Mucosa of rectum (tissue), 2 donors: ENCODE measurements around the gene TNFRSF19.

Experiments used
- H3K27ac ChIP-seq, 2 donors: one replicate each; pipeline ENCODE4 v1.7.0; 2013; ENCODE audit warnings: inconsistent platforms in 2 of 2, low read depth in 2 of 2, low read length in 2 of 2
- H3K27me3 ChIP-seq, 2 donors: one replicate each; pipeline ENCODE4 v1.7.0; 2013; ENCODE audit warnings: low read length in 2 of 2; ENCODE audit not compliant: control insufficient read depth in 2 of 2, insufficient read depth in 2 of 2
- H3K36me3 ChIP-seq, 2 donors: one replicate each; pipeline ENCODE4 v1.7.0; 2013; ENCODE audit warnings: low read length in 2 of 2; ENCODE audit not compliant: control insufficient read depth in 2 of 2, insufficient read depth in 2 of 2
- H3K4me1 ChIP-seq, 2 donors: one replicate each; pipeline ENCODE4 v1.7.0; 2013; ENCODE audit warnings: low read length in 2 of 2, mild to moderate bottlenecking in 1 of 2; ENCODE audit not compliant: control insufficient read depth in 2 of 2, insufficient read depth in 2 of 2
- H3K4me3 ChIP-seq, 2 donors: one replicate each; pipeline ENCODE4 v1.7.0; 2013; ENCODE audit warnings: low read length in 2 of 2
- H3K9ac ChIP-seq, 2 donors: one replicate each; pipeline ENCODE4 v1.7.0; 2013; ENCODE audit warnings: low read length in 2 of 2, low read depth in 1 of 2, mild to moderate bottlenecking in 1 of 2
- H3K9me3 ChIP-seq, 2 donors: one replicate each; pipeline ENCODE4 v1.7.0; 2013; ENCODE audit warnings: low read length in 2 of 2; ENCODE audit not compliant: control insufficient read depth in 2 of 2
- donor health status: healthy.
- donor health status: Normal muscosa, but diverticular disease.

TNFRSF19 gene

DNA sequence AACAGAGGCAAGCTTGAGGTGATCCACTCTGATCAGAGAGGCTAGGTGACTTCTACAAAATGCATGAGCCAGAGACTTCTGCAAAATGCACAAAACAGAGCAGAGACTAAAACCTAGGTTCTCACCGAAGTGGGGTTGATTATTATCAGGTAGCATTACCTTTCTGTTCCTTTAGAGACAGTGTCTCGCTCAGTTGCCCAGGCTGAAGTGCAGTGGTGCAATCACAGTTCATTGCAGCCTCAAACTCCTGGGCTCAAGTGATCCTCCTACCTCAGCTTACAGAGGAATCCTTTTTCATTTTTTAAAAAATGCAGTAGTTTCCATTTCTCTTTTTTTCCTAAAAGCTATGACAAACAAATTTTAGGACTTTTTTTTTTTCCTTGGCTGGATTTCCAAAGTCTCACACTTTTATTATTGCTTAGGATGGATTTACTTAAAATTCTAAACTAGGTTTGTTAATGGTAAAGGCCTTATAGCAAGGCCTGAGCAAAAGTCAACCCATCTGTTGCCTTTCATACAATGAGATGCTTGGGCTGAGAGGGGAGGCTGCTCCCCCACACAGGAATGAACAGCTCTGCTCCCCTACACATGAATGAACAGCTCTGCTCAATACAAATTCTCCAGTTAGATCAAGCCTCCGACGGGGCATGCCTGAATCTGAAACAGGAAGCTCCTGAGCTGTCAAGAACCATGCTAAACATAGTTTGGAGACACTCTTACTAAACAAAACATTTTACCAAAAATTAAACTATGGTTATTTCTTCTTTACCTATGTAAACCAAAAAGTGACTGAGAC lies 18.8 kb upstream of the TNFRSF19 start:
- H3K4me1 ChIP-seq: no peaks in the 10 kb centered on the region
- no peak overlapping the region for H3K9ac ChIP-seq
- no peaks in the 10 kb centered on the region for H3K27me3 ChIP-seq
- no peaks in the 10 kb centered on the region for H3K9me3 ChIP-seq
- no peak overlapping the region for H3K27ac ChIP-seq
- H3K4me3 ChIP-seq: no peak overlapping the region
- H3K36me3 ChIP-seq: no peaks in the 10 kb centered on the region

DNA sequence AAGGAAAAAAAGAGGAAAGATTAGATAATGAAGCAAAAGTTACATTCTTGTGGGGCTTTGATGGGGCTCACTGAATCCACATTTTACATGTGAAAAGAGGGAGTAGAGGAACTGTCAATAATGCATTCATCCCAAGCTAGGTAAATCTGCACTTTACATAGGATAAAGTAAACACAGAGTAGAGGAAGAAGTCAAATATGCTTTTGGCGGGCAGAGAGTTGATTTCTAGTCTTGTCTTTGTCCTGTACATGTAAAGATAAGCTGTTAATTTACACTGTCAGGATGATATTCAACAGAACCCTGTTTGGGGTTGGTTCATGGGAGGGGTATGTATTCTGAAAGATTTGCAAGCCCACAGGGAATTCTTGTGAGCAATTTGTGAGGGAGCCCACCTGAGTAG lies 18.0 kb upstream of the TNFRSF19 start:
- Histone ChIP-seq H3K4me1 (no peaks in the 10 kb centered on the region), H3K36me3 (no peaks in the 10 kb centered on the region), H3K27me3 (no peaks in the 10 kb centered on the region), H3K27ac (no peak overlapping the region), H3K4me3 (no peak overlapping the region), H3K9me3 (no peaks in the 10 kb centered on the region), H3K9ac (no peak overlapping the region)

DNA sequence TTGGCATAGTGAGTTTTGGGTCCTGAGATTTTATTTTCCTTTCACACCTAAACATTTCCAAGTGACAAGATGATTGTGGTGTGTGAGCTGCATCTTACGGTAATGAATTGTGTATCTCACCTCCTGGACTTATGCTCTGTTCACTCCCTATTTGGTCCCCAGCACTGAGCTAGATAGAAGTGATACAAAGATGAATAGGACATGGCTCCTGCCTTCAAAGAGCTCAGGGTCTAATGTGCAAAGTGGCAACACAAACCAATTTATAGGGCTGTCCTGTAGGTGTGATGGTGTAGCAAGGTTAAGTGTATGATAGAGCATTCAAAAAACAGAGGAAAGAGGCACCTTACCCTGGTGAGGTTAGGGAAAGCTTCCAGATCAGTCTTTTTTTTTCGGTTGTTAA lies 17.6 kb upstream of the TNFRSF19 start:
- Histone ChIP-seq H3K27ac (no peak overlapping the region), H3K4me3 (no peak overlapping the region), H3K36me3 (no peaks in the 10 kb centered on the region), H3K9ac (no peak overlapping the region), H3K27me3 (no peaks in the 10 kb centered on the region), H3K9me3 (no peaks in the 10 kb centered on the region), H3K4me1 (no peaks in the 10 kb centered on the region)

DNA sequence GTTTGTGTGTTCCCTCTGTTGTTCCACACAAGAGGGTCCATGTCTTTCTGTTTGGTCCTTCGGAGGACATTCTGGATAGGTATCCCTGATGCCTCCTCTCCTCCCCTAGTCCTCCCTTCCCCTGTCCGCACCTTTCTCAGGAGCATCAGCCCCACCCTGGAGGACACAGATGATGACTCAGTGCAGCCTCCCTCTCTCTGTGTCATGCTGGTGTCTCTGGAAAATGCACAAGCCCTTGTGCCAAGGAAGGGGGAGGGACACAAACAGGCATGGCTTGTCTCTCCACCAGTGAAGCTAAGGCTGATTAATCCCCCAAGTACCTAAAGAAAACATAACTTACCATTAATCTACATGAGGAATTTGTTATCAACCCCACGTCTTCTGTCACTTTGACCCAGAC lies 16.2 kb upstream of the TNFRSF19 start:
- no peak overlapping the region for H3K27ac ChIP-seq
- no peaks in the 10 kb centered on the region for H3K36me3 ChIP-seq
- H3K9me3 ChIP-seq: no peaks in the 10 kb centered on the region
- no peaks in the 10 kb centered on the region for H3K4me1 ChIP-seq
- H3K9ac ChIP-seq: no peak overlapping the region
- no peak overlapping the region for H3K4me3 ChIP-seq
- no peaks in the 10 kb centered on the region for H3K27me3 ChIP-seq

DNA sequence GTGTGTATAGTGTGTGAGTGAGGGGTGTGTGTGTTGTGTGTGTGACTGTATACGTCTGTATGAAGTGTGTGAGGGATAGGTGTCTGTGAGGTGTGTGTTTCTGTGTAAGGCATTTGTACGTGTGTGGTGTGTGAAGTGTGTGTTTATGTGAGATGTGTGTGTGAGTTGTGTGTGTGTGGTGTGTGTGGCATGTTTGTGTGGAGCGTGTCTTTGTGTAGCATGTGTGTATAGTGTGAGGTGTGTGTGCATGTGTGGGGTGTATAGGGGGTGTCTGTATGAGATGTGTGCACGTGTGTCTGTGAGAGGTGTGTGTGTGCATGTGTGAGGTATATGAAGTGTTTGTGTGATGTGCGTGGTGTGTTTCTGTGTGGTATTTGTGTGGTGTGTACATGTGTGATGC lies 13.2 kb upstream of the TNFRSF19 start:
- no peaks in the 10 kb centered on the region for H3K27me3 ChIP-seq
- H3K4me1 ChIP-seq: no peaks in the 10 kb centered on the region
- no peaks in the 10 kb centered on the region for H3K9me3 ChIP-seq
- H3K4me3 ChIP-seq: no peak overlapping the region
- no peak overlapping the region for H3K9ac ChIP-seq
- no peak overlapping the region for H3K27ac ChIP-seq
- no peaks in the 10 kb centered on the region for H3K36me3 ChIP-seq

DNA sequence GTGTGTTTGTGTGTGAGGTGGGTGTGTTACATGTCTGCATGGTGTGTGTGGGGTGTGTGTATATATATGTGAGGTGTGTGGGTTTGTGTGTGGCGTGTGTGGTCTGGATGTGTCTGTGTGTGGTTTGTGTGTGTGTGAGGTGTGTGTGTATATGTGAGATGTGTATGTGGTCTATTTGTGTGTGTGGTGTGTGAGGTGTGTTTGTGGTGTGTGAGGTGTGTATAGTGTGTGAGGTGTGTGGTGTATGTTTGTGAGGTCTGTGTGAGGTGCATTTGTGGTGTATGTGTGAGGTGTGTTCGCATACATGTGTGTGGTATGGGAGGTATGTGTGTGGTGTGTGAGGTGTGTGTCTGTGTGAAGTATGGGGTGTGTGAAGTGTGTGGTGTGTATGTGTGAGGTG lies 12.5 kb upstream of the TNFRSF19 start:
- H3K9me3 ChIP-seq: no peaks in the 10 kb centered on the region
- no peaks in the 10 kb centered on the region for H3K27me3 ChIP-seq
- H3K4me1 ChIP-seq: no peaks in the 10 kb centered on the region
- H3K27ac ChIP-seq: no peak overlapping the region
- no peaks in the 10 kb centered on the region for H3K36me3 ChIP-seq
- no peak overlapping the region for H3K4me3 ChIP-seq
- no peak overlapping the region for H3K9ac ChIP-seq

DNA sequence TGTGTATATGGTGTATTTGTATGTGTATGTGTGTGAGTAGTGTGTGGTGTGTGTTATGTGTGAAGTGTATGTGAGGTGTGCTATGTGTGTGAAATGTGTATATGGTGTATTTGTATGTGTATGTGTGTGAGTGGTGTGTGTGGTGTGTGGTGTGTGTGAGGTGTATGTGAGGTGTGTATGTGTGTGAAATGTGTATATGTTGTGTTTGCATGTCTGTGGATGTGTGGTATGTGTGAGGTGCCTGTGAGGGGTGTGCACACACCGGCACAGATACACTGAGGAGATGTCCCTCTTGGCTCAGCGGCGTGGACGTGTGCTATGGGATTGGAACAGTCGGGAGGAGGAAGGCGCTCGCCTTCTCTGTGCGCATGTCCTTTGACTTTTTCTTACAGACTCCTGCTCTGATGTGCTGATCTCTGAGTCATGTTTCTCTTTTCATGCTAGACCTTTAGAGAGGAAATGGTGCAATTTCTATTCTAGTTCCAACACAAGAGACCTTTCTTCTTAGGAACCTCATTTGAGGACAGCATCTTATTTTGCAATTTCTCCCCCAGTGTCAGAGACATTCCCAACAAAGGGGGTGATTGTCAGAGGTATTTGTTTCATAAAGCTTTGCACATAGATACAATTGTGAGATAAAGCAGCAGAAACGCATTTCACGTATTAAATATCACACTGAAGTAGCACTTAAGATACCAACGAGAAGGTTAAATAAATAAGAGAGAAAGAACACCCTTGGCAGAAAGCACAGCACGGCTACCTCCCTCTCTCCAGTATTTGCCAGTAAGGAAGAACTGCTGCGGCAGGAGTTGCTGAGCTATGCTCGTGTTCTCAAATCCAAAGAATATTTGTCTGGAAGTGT lies 11.3 kb upstream of the TNFRSF19 start:
- Histone ChIP-seq H3K4me3 (no peak overlapping the region), H3K9ac (no peak overlapping the region), H3K27ac (no peak overlapping the region), H3K27me3 (no peaks in the 10 kb centered on the region), H3K36me3 (no peaks in the 10 kb centered on the region), H3K4me1 (no peaks in the 10 kb centered on the region), H3K9me3 (no peaks in the 10 kb centered on the region)

DNA sequence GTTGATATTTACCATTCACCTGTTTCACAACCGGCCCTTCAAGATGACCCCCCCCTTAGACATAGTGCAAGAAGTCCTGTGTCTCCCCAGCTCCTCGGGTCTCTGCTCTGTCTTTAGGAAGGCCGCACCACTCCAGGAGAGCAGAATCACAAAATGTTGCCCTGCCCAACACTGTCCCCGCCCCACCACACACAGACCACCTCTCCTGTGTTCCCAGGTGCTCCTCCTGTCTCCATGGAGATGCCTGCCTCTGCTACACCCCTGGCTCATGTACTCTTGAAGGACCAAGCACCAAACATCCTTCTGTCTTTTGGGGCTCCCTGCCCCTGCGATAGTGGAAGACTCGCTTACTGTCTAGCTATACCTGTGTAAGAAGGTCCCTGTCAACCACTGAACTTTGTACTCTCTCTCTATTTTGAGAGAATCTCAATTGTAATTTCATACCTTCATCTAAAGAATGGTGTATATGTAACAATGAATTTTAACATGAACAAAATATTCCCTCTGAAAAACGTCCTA lies 9.6 kb upstream of the TNFRSF19 start:
- H3K27ac ChIP-seq: no peak overlapping the region
- H3K4me3 ChIP-seq: no peak overlapping the region
- H3K9ac ChIP-seq: no peak overlapping the region
- H3K36me3 ChIP-seq: no peaks in the 10 kb centered on the region
- H3K27me3 ChIP-seq: no peaks in the 10 kb centered on the region
- no peaks in the 10 kb centered on the region for H3K4me1 ChIP-seq
- H3K9me3 ChIP-seq: no peaks in the 10 kb centered on the region

DNA sequence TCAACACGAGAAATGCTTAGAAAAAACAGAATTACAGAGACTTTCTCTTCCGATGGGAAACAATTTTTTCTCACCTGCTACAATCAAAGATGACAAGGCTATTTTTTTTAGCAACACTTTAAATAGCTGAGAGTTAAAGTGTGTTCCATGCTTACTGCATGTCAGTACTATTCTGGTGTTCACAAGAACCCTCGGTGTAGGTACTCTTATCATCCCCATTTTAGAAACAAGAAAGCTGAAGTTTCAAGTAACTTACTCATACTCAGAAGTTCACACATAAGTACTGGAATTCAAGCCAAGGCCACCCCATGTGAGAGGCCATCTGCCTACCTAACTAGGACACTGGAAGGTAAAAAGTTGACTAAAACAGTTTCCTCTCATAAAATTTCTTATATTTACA lies 9.0 kb upstream of the TNFRSF19 start:
- H3K9ac ChIP-seq: no peak overlapping the region
- no peaks in the 10 kb centered on the region for H3K4me1 ChIP-seq
- H3K27me3 ChIP-seq: no peaks in the 10 kb centered on the region
- no peak overlapping the region for H3K4me3 ChIP-seq
- H3K27ac ChIP-seq: no peak overlapping the region
- no peaks in the 10 kb centered on the region for H3K36me3 ChIP-seq
- no peaks in the 10 kb centered on the region for H3K9me3 ChIP-seq

DNA sequence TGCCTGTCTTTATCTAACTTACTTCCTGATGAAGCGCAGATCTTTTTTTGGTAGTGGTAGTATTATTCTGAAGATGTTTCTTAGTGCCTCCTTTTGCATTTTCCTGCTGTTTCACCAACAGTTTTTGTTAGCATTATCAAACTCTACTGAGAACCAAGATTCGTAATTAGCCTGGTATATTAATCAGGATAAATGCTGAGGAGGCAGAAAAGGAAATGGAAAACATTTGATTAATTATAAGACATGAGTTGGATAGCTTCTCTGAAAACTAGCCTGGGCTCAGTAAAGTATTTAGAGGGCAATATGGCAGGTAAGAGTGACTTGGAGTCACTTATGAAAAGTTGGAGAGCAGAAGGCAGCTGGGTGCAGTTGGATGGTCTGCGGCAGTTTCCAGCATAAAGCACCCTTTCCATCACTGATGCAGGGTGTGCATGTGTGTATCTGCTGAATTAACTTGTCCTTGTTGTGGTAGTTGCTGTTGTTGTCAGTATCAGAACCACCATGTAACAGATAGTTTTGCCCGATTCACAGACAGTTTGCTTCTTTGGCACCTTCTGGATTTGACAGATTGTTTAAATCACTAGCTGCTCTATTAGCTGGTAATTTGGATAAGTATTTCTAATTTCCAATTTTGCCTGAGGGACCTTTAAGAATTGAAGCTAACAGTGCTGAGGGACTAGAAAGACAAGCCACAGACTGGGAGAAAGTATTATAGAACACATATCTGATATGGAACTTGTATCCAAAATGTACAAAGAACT lies 6.9 kb upstream of the TNFRSF19 start:
- no peak overlapping the region for H3K27ac ChIP-seq
- H3K4me3 ChIP-seq: no peak overlapping the region
- no peaks in the 10 kb centered on the region for H3K4me1 ChIP-seq
- H3K9me3 ChIP-seq: no peaks in the 10 kb centered on the region
- H3K36me3 ChIP-seq: no peaks in the 10 kb centered on the region
- H3K27me3 ChIP-seq: no peaks in the 10 kb centered on the region
- no peak overlapping the region for H3K9ac ChIP-seq
